HCT116 (cell line): ENCODE data around the gene FAM168A. TPM values are rescaled to one million over a fixed set of nuclear protein-coding genes. Genes with fewer than 3 reads are reported as not detected.

Source experiments
- ATAC-seq: fragments of 200-7000 bp; cut with Tn5 transposase; 2 replicates; pipeline ENCODE4 v1.9.1; 2020; ENCODE audit warnings: mild to moderate bottlenecking, moderate library complexity
- BruUV-seq: library from RNA; stranded (reverse); fragments of 400-500 nt; replicated peaks from 2 replicates; lab custom pipeline; 2021; lab: Mats Ljungman, UMichigan
- CTCF ChIA-PET: fragments of 300-600 bp; sonication (Branson Sonifier 250); formaldehyde crosslinking; loops from one replicate; lab custom pipeline; 2021; ENCODE audit warnings: antibody characterized with exemption; lab: Charles Lee
- POLR2A ChIA-PET: fragments of 300-600, 350-600 bp; sonication (Branson Sonifier 250); formaldehyde crosslinking; loops from one replicate; lab custom pipeline; 2021; ENCODE audit warnings: antibody characterized with exemption; lab: Charles Lee
- RAD21 ChIA-PET, 2 experiments: fragments of 300-600 bp; sonication (Branson Sonifier 250); formaldehyde crosslinking; loops; one replicate each; lab custom pipeline; 2023; ENCODE audit warnings: low total read pairs in 2 of 2; ENCODE audit not compliant: uncharacterized antibody in 2 of 2, unreplicated experiment in 2 of 2, low non-redundant PET in 1 of 2; lab: Charles Lee
- DNase-seq: peaks from one replicate; pipeline ENCODE4 v3.0.0-alpha.2; 2010; ENCODE audit warnings: low read depth, low spot score
- H2AFZ ChIP-seq: fragments of 200-600 bp; shearing (Covaris generic), sonication (generic); 2 replicates; pipeline ENCODE4 v1.6.1; 2017; ENCODE audit warnings: low read depth, mixed run types, mixed read lengths, antibody characterized with exemption, low read length; ENCODE audit not compliant: poor library complexity, severe bottlenecking
- H3K27ac ChIP-seq: 2 replicates; pipeline ENCODE4 v1.5.1; 2012; ENCODE audit warnings: low read depth, low read length
- H3K27me3 ChIP-seq: fragments of 200-600 bp; sonication (generic); 2 replicates; pipeline ENCODE4 v1.6.1; 2016; ENCODE audit warnings: mixed run types, low read length, mixed read lengths; ENCODE audit not compliant: insufficient read depth
- H3K36me3 ChIP-seq, 2 experiments: fragments of 200-500 bp in 1 of 2; fragments of 200-600 bp in 1 of 2; sonication (Bioruptor generic) in 1 of 2; sonication (generic) in 1 of 2; 2 replicates each; pipeline versions ENCODE4 v1.5.1 to v1.6.1; 2014 to 2016; ENCODE audit warnings: low read length in 2 of 2, inconsistent platforms in 1 of 2, mixed read lengths in 1 of 2, mixed run types in 1 of 2; ENCODE audit not compliant: insufficient read depth in 2 of 2, control insufficient read depth in 1 of 2
- H3K4me1 ChIP-seq, 2 experiments: fragments of 200-600 bp in 1 of 2; sonication (generic) in 1 of 2; 2 replicates each; pipeline versions ENCODE4 v1.5.1 to v1.6.1; 2012 to 2017; ENCODE audit warnings: low read length in 2 of 2, inconsistent platforms in 1 of 2, mild to moderate bottlenecking in 1 of 2, mixed read lengths in 1 of 2, mixed run types in 1 of 2, moderate library complexity in 1 of 2; ENCODE audit not compliant: insufficient read depth in 2 of 2, control insufficient read depth in 1 of 2
- H3K4me2 ChIP-seq: fragments of 200-600 bp; sonication (generic); 2 replicates; pipeline ENCODE4 v1.6.1; 2017; ENCODE audit warnings: mixed run types, low read length, mixed read lengths
- H3K4me3 ChIP-seq, 2 experiments: fragments of 200-600 bp in 1 of 2; sonication (generic) in 1 of 2; replicated peaks in 1 of 2; 2 replicates each; pipeline ENCODE4 v1.5.1; 2011 to 2016; ENCODE audit warnings: low read length in 2 of 2, control low read depth in 1 of 2, low read depth in 1 of 2, mild to moderate bottlenecking in 1 of 2, mixed read lengths in 1 of 2, mixed run types in 1 of 2
- H3K79me2 ChIP-seq: fragments of 200-600 bp; sonication (generic); 2 replicates; pipeline ENCODE4 v1.6.1; 2017; ENCODE audit warnings: mild to moderate bottlenecking, mixed run types, low read length, moderate library complexity, mixed read lengths; ENCODE audit not compliant: insufficient read depth
- H3K9ac ChIP-seq: fragments of 200-600 bp; sonication (generic); 2 replicates; pipeline ENCODE4 v1.6.1; 2016; ENCODE audit warnings: low read length, mixed read lengths
- H3K9me2 ChIP-seq: fragments of 200-600 bp; sonication (generic), shearing (Covaris generic); 2 replicates; pipeline ENCODE4 v1.6.1; 2017; ENCODE audit warnings: mixed run types, mild to moderate bottlenecking, moderate library complexity; ENCODE audit not compliant: insufficient read depth
- H3K9me3 ChIP-seq, 2 experiments: fragments of 200-500 bp in 1 of 2; fragments of 200-600 bp in 1 of 2; sonication (Bioruptor generic) in 1 of 2; sonication (generic) in 1 of 2; 2 replicates each; pipeline ENCODE4 v1.6.1; 2014 to 2017; ENCODE audit warnings: low read length in 2 of 2, mixed read lengths in 2 of 2, inconsistent platforms in 1 of 2, low read depth in 1 of 2, mild to moderate bottlenecking in 1 of 2, mixed run types in 1 of 2, moderate library complexity in 1 of 2; ENCODE audit not compliant: control insufficient read depth in 1 of 2, insufficient read depth in 1 of 2
- H4K20me1 ChIP-seq: fragments of 200-600 bp; sonication (generic), shearing (Covaris generic); 2 replicates; pipeline ENCODE4 v1.6.1; 2017; ENCODE audit warnings: mixed run types, mild to moderate bottlenecking, moderate library complexity; ENCODE audit not compliant: insufficient read depth
- ATF3 ChIP-seq: IDR thresholded peaks from 2 replicates; pipeline ENCODE4 v1.6.1; 2012
- CEBPB ChIP-seq: IDR thresholded peaks from 2 replicates; pipeline ENCODE4 v1.6.1; 2012; ENCODE audit warnings: low read depth
- CTCF ChIP-seq, 3 experiments: fragments of 200-600 bp in 1 of 3; sonication (generic) in 1 of 3; IDR thresholded peaks in 2 of 3; conservative IDR thresholded peaks in 1 of 3; 2 replicates each; pipeline ENCODE4 v1.5.1; 2012 to 2017; ENCODE audit warnings: low read depth in 2 of 3, low read length in 2 of 3, antibody characterized with exemption in 1 of 3, borderline replicate concordance in 1 of 3, control low read depth in 1 of 3, mild to moderate bottlenecking in 1 of 3, mixed read lengths in 1 of 3, mixed run types in 1 of 3, moderate library complexity in 1 of 3; ENCODE audit not compliant: insufficient read depth in 1 of 3
- ELF1 ChIP-seq: IDR thresholded peaks from 2 replicates; pipeline ENCODE4 v1.6.1; 2012; ENCODE audit warnings: low read depth, borderline replicate concordance
- EZH2 ChIP-seq: fragments of 200-600 bp; sonication (generic); IDR thresholded peaks from 2 replicates; pipeline ENCODE4 v1.6.1; 2017; ENCODE audit warnings: antibody characterized with exemption, mixed run types
- EZH2phosphoT487 ChIP-seq: fragments of 200-600 bp; IDR thresholded peaks from 2 replicates; pipeline ENCODE4 v1.6.1; 2018; ENCODE audit warnings: antibody characterized with exemption, borderline replicate concordance
- MAX ChIP-seq: IDR thresholded peaks from 2 replicates; pipeline ENCODE4 v1.6.1; 2012
- RAD21 ChIP-seq: IDR thresholded peaks from 2 replicates; pipeline ENCODE4 v1.6.1; 2012; ENCODE audit warnings: low read depth, mild to moderate bottlenecking
- intact Hi-C: fragments of 100-400 bp; cut with micrococcal nuclease; formaldehyde crosslinking; loops from 2 replicates; pipeline ENCODE4 v1.10.0; 2022
- total RNA-seq: library from RNA; stranded (reverse); gene quantifications from one replicate; pipeline ENCODE4 v1.2.1, GENCODE V29; 2021; ENCODE audit not compliant: unreplicated experiment
- TF ChIP-seq, protein P1 (sequence below): IDR thresholded peaks from 2 replicates; pipeline ENCODE4 v1.6.1; 2012; ENCODE audit warnings: low read depth

The FAM168A gene
- total RNA-seq, 1 experiment from 2014 or later, result 31.5 TPM

DNA sequence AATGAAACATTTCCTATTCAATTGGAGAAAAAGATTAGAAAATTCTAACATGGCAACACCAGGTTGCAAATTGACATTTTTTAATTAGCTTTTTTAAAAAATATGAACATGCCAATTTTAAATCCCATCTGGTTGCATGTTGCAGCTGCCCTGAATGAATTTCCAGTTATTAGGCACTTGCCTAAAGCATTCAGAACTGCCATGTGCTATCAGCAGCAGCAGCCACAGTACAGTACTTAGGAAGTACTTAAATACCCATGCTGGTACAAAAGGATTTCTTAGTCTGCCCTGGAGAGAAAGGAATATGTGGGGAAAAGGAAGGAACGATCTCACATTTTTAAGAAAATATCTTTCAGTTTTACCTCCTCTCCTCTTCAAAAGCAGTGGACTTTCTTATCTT lies 46.2 kb downstream of the FAM168A start:
- Histone ChIP-seq H3K36me3 (no peaks in the 10 kb centered on the region), H3K9ac (no peak overlapping the region), H3K4me3 (no peak overlapping the region), H2AFZ (no peak overlapping the region), H3K9me3 (no peaks in the 10 kb centered on the region), H3K9me2 (no peaks in the 10 kb centered on the region), H3K27me3 (no peaks in the 10 kb centered on the region), H3K4me1 (peaks cover 0 to 7% of the 10 kb centered on the region in 2 experiments; a peak in 2 of 4 replicates), H3K79me2 (peaks cover 6% of the 10 kb centered on the region; the same call in 1 of the 2 replicates), H3K27ac (no peak overlapping the region), H3K4me2 (no peak overlapping the region), H4K20me1 (no peaks in the 10 kb centered on the region; the same call in 1 of the 2 replicates)
- ChIA-PET CTCF (no interaction called here), POLR2A (no interaction called here), RAD21 (no interaction called here)
- TF ChIP-seq EZH2 (no peak), CEBPB (no peak), EZH2phosphoT487 (no peak), ELF1 (no peak), RAD21 (no peak), ATF3 (no peak), CTCF (IDR thresholded peaks at IDR 0.05 in 2 of 3, conservative IDR thresholded peaks at IDR 0.05 in 1 of 3; ENCODE audit: borderline replicate concordance in 1 of 3, insufficient read depth in 1 of 3, low read depth in 2 of 3, low read length in 2 of 3) (no peak)
- intact Hi-C loops, result no loop called here
- no TSS peak for BruUV-seq
- DNase-seq (no peak), ATAC-seq (no peak)

GRCh38 chr11:73549376-73549775 lies 48.5 kb downstream of the FAM168A start:
- TF ChIP-seq, protein P1, sequence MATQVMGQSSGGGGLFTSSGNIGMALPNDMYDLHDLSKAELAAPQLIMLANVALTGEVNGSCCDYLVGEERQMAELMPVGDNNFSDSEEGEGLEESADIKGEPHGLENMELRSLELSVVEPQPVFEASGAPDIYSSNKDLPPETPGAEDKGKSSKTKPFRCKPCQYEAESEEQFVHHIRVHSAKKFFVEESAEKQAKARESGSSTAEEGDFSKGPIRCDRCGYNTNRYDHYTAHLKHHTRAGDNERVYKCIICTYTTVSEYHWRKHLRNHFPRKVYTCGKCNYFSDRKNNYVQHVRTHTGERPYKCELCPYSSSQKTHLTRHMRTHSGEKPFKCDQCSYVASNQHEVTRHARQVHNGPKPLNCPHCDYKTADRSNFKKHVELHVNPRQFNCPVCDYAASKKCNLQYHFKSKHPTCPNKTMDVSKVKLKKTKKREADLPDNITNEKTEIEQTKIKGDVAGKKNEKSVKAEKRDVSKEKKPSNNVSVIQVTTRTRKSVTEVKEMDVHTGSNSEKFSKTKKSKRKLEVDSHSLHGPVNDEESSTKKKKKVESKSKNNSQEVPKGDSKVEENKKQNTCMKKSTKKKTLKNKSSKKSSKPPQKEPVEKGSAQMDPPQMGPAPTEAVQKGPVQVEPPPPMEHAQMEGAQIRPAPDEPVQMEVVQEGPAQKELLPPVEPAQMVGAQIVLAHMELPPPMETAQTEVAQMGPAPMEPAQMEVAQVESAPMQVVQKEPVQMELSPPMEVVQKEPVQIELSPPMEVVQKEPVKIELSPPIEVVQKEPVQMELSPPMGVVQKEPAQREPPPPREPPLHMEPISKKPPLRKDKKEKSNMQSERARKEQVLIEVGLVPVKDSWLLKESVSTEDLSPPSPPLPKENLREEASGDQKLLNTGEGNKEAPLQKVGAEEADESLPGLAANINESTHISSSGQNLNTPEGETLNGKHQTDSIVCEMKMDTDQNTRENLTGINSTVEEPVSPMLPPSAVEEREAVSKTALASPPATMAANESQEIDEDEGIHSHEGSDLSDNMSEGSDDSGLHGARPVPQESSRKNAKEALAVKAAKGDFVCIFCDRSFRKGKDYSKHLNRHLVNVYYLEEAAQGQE, result no peak
- TF ChIP-seq CTCF (IDR thresholded peaks at IDR 0.05 in 2 of 3, conservative IDR thresholded peaks at IDR 0.05 in 1 of 3; ENCODE audit: borderline replicate concordance in 1 of 3, insufficient read depth in 1 of 3, low read depth in 2 of 3, low read length in 2 of 3), result no peak
- TF ChIP-seq MAX, result no peak
- ChIA-PET CTCF (no interaction called here), RAD21 (no interaction called here), POLR2A (no interaction called here)
- H3K79me2 ChIP-seq, result peaks cover 6% of the 10 kb centered on the region; the same call in 1 of the 2 replicates
- H3K4me2 ChIP-seq, result no peak overlapping the region
- H3K9me2 ChIP-seq, result no peaks in the 10 kb centered on the region
- H4K20me1 ChIP-seq, result no peaks in the 10 kb centered on the region; the same call in 1 of the 2 replicates
- H3K27me3 ChIP-seq, result no peaks in the 10 kb centered on the region
- no peak for ATAC-seq
- BruUV-seq, result no TSS peak
- intact Hi-C loops, result no loop called here
- no peak overlapping the region for H3K9ac ChIP-seq
- H3K9me3 ChIP-seq, result no peaks in the 10 kb centered on the region
- H3K4me1 ChIP-seq, result no peaks in the 10 kb centered on the region
- H3K36me3 ChIP-seq, result no peaks in the 10 kb centered on the region
- H3K4me3 ChIP-seq, result no peak overlapping the region
- no peak for DNase-seq
- no peak overlapping the region for H2AFZ ChIP-seq
- no peak overlapping the region for H3K27ac ChIP-seq
